SK-N-SH (cell line): Measurements from ENCODE around the gene KLHL24. TPM values are rescaled to one million over a fixed set of nuclear protein-coding genes. Genes with fewer than 3 reads are reported as not detected.
"Not testable (repeated sequence)": the region's sequence is repeated elsewhere in the genome, so short reads cannot be mapped to it uniquely, and the experiment has no call there.

Experiments
- CTCF ChIA-PET: fragments of 300-600, 350-600 bp; formaldehyde crosslinking; extraction: SDS; loops from one replicate; lab custom pipeline; 2021; lab: Yijun Ruan, JAX
- POLR2A ChIA-PET: fragments of 350-600 bp; sonication (Branson Sonifier 250); formaldehyde crosslinking; extraction: SDS; loops from one replicate; lab custom pipeline; 2020; ENCODE audit warnings: antibody characterized with exemption, inconsistent platforms; lab: Yijun Ruan, JAX
- DNase-seq: peaks from one replicate; pipeline ENCODE4 v3.0.0; 2012
- H2AFZ ChIP-seq: fragments of 200-600 bp; sonication (generic); 2 replicates; pipeline ENCODE4 v1.8.1; 2016; ENCODE audit warnings: antibody characterized with exemption, mild to moderate bottlenecking, low read depth
- H3F3A ChIP-seq: fragments of 200-600 bp; sonication (generic); replicated peaks from 2 replicates; pipeline ENCODE3; 2016; ENCODE audit warnings: antibody characterized with exemption, mild to moderate bottlenecking; ENCODE audit not compliant: insufficient read depth
- H3K27ac ChIP-seq, 2 experiments: fragments of 200-500 bp in 1 of 2; fragments of 200-600 bp in 1 of 2; sonication (Bioruptor generic) in 1 of 2; sonication (generic), shearing (Covaris generic) in 1 of 2; 2 replicates each; pipeline versions ENCODE4 v1.5.1 to v1.6.1; 2014 to 2016; ENCODE audit warnings: low read depth in 2 of 2, inconsistent platforms in 1 of 2, low read length in 1 of 2, mild to moderate bottlenecking in 1 of 2, mixed read lengths in 1 of 2
- H3K27me3 ChIP-seq: fragments of 200-600 bp; sonication (generic), shearing (Covaris generic); 2 replicates; pipeline ENCODE4 v1.6.1; 2016; ENCODE audit warnings: mixed run types; ENCODE audit not compliant: insufficient read depth
- H3K36me3 ChIP-seq, 2 experiments: fragments of 200-500 bp in 1 of 2; fragments of 200-600 bp in 1 of 2; sonication (Bioruptor generic) in 1 of 2; sonication (generic) in 1 of 2; replicated peaks in 1 of 2; 2 replicates each; pipeline versions ENCODE3 to v1.5.1; 2014 to 2016; ENCODE audit warnings: low read length in 1 of 2, mild to moderate bottlenecking in 1 of 2; ENCODE audit not compliant: insufficient read depth in 2 of 2, control insufficient read depth in 1 of 2
- H3K4me1 ChIP-seq, 2 experiments: fragments of 200-500 bp in 1 of 2; fragments of 200-600 bp in 1 of 2; sonication (Bioruptor generic) in 1 of 2; sonication (generic), shearing (Covaris generic) in 1 of 2; 2 replicates each; pipeline versions ENCODE4 v1.5.1 to v1.6.1; 2014 to 2016; ENCODE audit warnings: low read depth in 1 of 2, low read length in 1 of 2, mixed run types in 1 of 2; ENCODE audit not compliant: insufficient read depth in 2 of 2, control insufficient read depth in 1 of 2
- H3K4me2 ChIP-seq: fragments of 200-600 bp; sonication (generic), shearing (Covaris generic); 2 replicates; pipeline ENCODE4 v1.6.1; 2017; ENCODE audit warnings: mixed run types
- H3K4me3 ChIP-seq, 2 experiments: fragments of 200-500 bp in 1 of 2; fragments of 200-600 bp in 1 of 2; sonication (Bioruptor generic) in 1 of 2; sonication (generic), shearing (Covaris generic) in 1 of 2; 2 replicates each; pipeline versions ENCODE4 v1.5.1 to v1.8.1; 2014 to 2016; ENCODE audit warnings: low read depth in 2 of 2, inconsistent platforms in 1 of 2, low read length in 1 of 2, mild to moderate bottlenecking in 1 of 2, mixed read lengths in 1 of 2, moderate library complexity in 1 of 2
- H3K79me2 ChIP-seq: fragments of 200-600 bp; sonication (generic); 2 replicates; pipeline ENCODE4 v1.8.1; 2017; ENCODE audit warnings: mild to moderate bottlenecking; ENCODE audit not compliant: insufficient read depth
- H3K9ac ChIP-seq: fragments of 200-600 bp; sonication (generic); 2 replicates; pipeline ENCODE4 v1.6.1; 2017; ENCODE audit warnings: mixed run types
- H3K9me2 ChIP-seq: fragments of 200-600 bp; sonication (generic); 2 replicates; pipeline ENCODE4 v1.6.1; 2017; ENCODE audit warnings: mixed run types
- H3K9me3 ChIP-seq: fragments of 200-600 bp; sonication (generic); 2 replicates; pipeline ENCODE4 v1.6.1; 2017; ENCODE audit warnings: mixed run types, mild to moderate bottlenecking, moderate library complexity
- H4K20me1 ChIP-seq: fragments of 200-600 bp; sonication (generic); 2 replicates; pipeline ENCODE4 v1.6.1; 2017; ENCODE audit warnings: mild to moderate bottlenecking, mixed run types; ENCODE audit not compliant: insufficient read depth
- CTCF ChIP-seq: fragments of 200-600 bp; sonication (generic); IDR thresholded peaks from 2 replicates; pipeline ENCODE4 v1.6.1; 2017; ENCODE audit warnings: antibody characterized with exemption, mild to moderate bottlenecking, moderate library complexity
- EP300 ChIP-seq, 2 experiments: IDR thresholded peaks; 2 replicates each; pipeline versions ENCODE4 v1.4.0 to v1.6.1; 2012; ENCODE audit warnings: borderline replicate concordance in 1 of 2, low read depth in 1 of 2, low read length in 1 of 2
- FOSL2 ChIP-seq: IDR thresholded peaks from 2 replicates; pipeline ENCODE4 v1.4.0; 2012; ENCODE audit warnings: low read depth, mild to moderate bottlenecking, moderate library complexity, borderline replicate concordance
- FOXJ3 ChIP-seq: sonication (generic); formaldehyde crosslinking; IDR thresholded peaks from 2 replicates; pipeline ENCODE4 v1.5.1; 2020; ENCODE audit warnings: mild to moderate bottlenecking, missing genetic modification reagents
- GATA2 ChIP-seq: sonication (generic); formaldehyde crosslinking; IDR thresholded peaks from 2 replicates; pipeline ENCODE4 v1.5.0; 2020; ENCODE audit warnings: mild to moderate bottlenecking, missing genetic modification reagents
- JUND ChIP-seq: IDR thresholded peaks from 2 replicates; pipeline ENCODE4 v1.4.0; 2012
- MXI1 ChIP-seq: IDR thresholded peaks from 2 replicates; pipeline ENCODE4 v1.6.1; 2012; ENCODE audit warnings: mild to moderate bottlenecking, low read depth, low read length, improper control_type of control experiment
- PBX3 ChIP-seq: IDR thresholded peaks from 2 replicates; pipeline ENCODE4; 2012
- RAD21 ChIP-seq: IDR thresholded peaks from 2 replicates; pipeline ENCODE4 v1.6.1; 2012; ENCODE audit warnings: mild to moderate bottlenecking, low read length
- SMC3 ChIP-seq: IDR thresholded peaks from 2 replicates; pipeline ENCODE4 v1.6.1; 2012; ENCODE audit warnings: low read depth, low read length, improper control_type of control experiment
- YY1 ChIP-seq: IDR thresholded peaks from 2 replicates; pipeline ENCODE4 v1.4.0; 2012; ENCODE audit warnings: low read depth, mild to moderate bottlenecking
- WGBS: methylation state at CpG from one replicate; pipeline ENCODE4 v1.1.6; 2017; ENCODE audit warnings: low lambda C conversion rate; 5-methylcytosine and 5-hydroxymethylcytosine counted together
- polyA plus RNA-seq, 3 experiments: library from polyadenylated mRNA; depleted of rRNA; stranded (reverse); fragments of >200 nt; gene quantifications; 2 replicates each; pipeline ENCODE4 v1.2.3, GENCODE V29; 2012

The KLHL24 gene
- polyA plus RNA-seq, 1 of the 3 experiments (the other 2 are of a cell fraction): 5.7 TPM

- DNase-seq, H3F3A ChIP-seq, H2AFZ ChIP-seq, H3K9ac ChIP-seq, H3K9me3 ChIP-seq, H3K4me1 ChIP-seq, POLR2A ChIA-PET, H3K27me3 ChIP-seq, H3K4me3 ChIP-seq, H3K4me2 ChIP-seq, H3K9me2 ChIP-seq, H3K27ac ChIP-seq: not testable (repeated sequence)
- peaks cover 94% of the 10 kb centered on the region for H4K20me1 ChIP-seq
- H3K79me2 ChIP-seq: peaks cover 100% of the 10 kb centered on the region
- CTCF ChIA-PET: interaction anchor here (1.5 kb wide), 1 partner anchor 63 kb away, joined by 6 read pairs; no protein-coding TSS in a partner anchor
- 94% methylated on average over 6 of the region's 6 CpGs for WGBS
- peaks cover 0 to 20% of the 10 kb centered on the region in 2 experiments for H3K36me3 ChIP-seq
Measured at GRCh38 chr3:183703892-183704291, 68.5 kb downstream of the KLHL24 start.

GRCh38 chr3:183710231-183710630, 74.8 kb downstream of the KLHL24 start:
- Histone ChIP-seq H3K4me1 (0 out of 4 replicates have a peak, but pooled peaks cover 0 to 6% of the 10 kb centered on the region in 2 experiments), H4K20me1 (peaks cover 88% of the 10 kb centered on the region), H3K9me2 (no peaks in the 10 kb centered on the region), H3K4me3 (no peak overlapping the region), H3K4me2 (no peak overlapping the region), H3K27me3 (no peaks in the 10 kb centered on the region), H2AFZ (no peak overlapping the region), H3K79me2 (peaks cover 100% of the 10 kb centered on the region), H3K36me3 (peaks cover 3 to 13% of the 10 kb centered on the region in 2 experiments), H3K27ac (no peak overlapping the region), H3K9ac (no peak overlapping the region), H3F3A (peaks cover 3% of the 10 kb centered on the region), H3K9me3 (no peaks in the 10 kb centered on the region)
- DNase-seq: no peak
- POLR2A ChIA-PET: interaction anchor here (2.8 kb wide), 1 partner anchor 12 kb away, joined by 7 read pairs; the partner anchor contains the start of gene YEATS2
- CTCF ChIA-PET: interaction anchor here (1.0 kb wide), 2 partner anchors 13 to 196 kb away, joined by 3 to 4 read pairs; partner anchors contain the start of gene YEATS2
- TF ChIP-seq FOSL2 (no peak), MXI1 (no peak), RAD21 (no peak)

- H3K27ac ChIP-seq: no peak overlapping the region
- TF ChIP-seq JUND (no peak), CTCF (no peak), YY1 (no peak), SMC3 (no peak), EP300 (IDR thresholded peaks at IDR 0.05; ENCODE audit: borderline replicate concordance in 1 of 2, low read depth in 1 of 2, low read length in 1 of 2) (no peak), GATA2 (CRISPR knock-in tag) (no peak), FOXJ3 (CRISPR knock-in tag) (no peak), PBX3 (no peak), MXI1 (no peak)
- H4K20me1 ChIP-seq: peaks cover 75% of the 10 kb centered on the region
- no peak overlapping the region for H3K9ac ChIP-seq
- no peak for DNase-seq
- no peaks in the 10 kb centered on the region for H3K27me3 ChIP-seq
- H3K4me1 ChIP-seq: 0 out of 4 replicates have a peak, but pooled peaks cover 0 to 6% of the 10 kb centered on the region in 2 experiments
- no peaks in the 10 kb centered on the region for H3K9me3 ChIP-seq
- ChIA-PET POLR2A (interaction anchor here (2.8 kb wide), 1 partner anchor 14 kb away, joined by 7 read pairs; the partner anchor contains the start of gene YEATS2), CTCF (no interaction called here)
- H3K4me3 ChIP-seq: no peak overlapping the region
- H2AFZ ChIP-seq: no peak overlapping the region
- H3K4me2 ChIP-seq: no peak overlapping the region
- H3K9me2 ChIP-seq: no peaks in the 10 kb centered on the region
- H3K79me2 ChIP-seq: peaks cover 93% of the 10 kb centered on the region
- H3K36me3 ChIP-seq: peaks cover 12 to 23% of the 10 kb centered on the region in 2 experiments
- H3F3A ChIP-seq: peaks cover 3% of the 10 kb centered on the region
- WGBS: 94% methylated on average over 3 of the region's 3 CpGs
Measured at GRCh38 chr3:183711516-183711915, 76.1 kb downstream of the KLHL24 start.
